ENCODE data around the gene PDE4B.
A peak's percentile ranks its signal among the peaks of the same experiment; 100 is the strongest.

PDE4B gene

DNA sequence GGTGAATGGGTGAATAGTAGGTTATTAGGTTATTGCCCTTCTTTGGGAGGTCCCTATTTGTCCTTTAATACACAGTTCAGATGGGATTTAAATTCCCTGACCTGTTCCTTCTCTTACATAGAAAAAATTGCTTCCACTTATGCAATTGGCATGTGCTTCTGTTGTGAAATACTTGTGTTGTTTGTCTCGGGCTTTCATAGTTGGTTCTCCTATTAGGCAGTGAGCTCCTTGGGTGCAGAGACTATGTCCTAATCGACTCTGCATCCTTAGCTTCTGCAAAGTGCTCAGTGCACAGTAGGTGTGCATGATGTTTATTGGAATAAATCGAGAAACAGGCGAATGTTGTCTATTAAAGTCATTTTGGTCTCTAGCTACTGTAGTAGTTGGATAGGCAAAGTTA is 1.3 kb upstream of the PDE4B start:
- Mint-ChIP-seq H3K4me1 (peaks cover 1 to 9% of the 10 kb centered on the region in 2 donors), H3K4me3 (no peak overlapping the region), H3K27ac (no peak overlapping the region), H3K36me3 (no peaks in the 10 kb centered on the region), H3K27me3 (peaks cover 41 to 47% of the 10 kb centered on the region in 2 donors), H3K9me3 (peaks cover 4 to 8% of the 10 kb centered on the region in 2 donors)
- ATAC-seq (replicated peaks) (no peak), DNase-seq (no peak)

- Mint-ChIP-seq H3K27ac (no peak overlapping the region), H3K4me1 (peaks cover 1 to 9% of the 10 kb centered on the region in 2 donors), H3K9me3 (peaks cover 4 to 8% of the 10 kb centered on the region in 2 donors), H3K36me3 (no peaks in the 10 kb centered on the region), H3K27me3 (peaks cover 41 to 52% of the 10 kb centered on the region in 2 donors), H3K4me3 (peak overlapping the region in 1 of 2 donors; percentile 70)
- DNase-seq = no peak
- no peak for ATAC-seq (replicated peaks)
These were observed 660 bp upstream of the PDE4B start for GRCh38 chr1:65791801-65792668.

GRCh38 chr1:65793359-65793732 is 651 bp downstream of the PDE4B start:
- Mint-ChIP-seq H3K27ac (no peak overlapping the region), H3K4me3 (peak overlapping the region in 1 of 2 donors; percentile 55), H3K27me3 (peaks cover 41 to 52% of the 10 kb centered on the region in 2 donors), H3K4me1 (peaks cover 1 to 9% of the 10 kb centered on the region in 2 donors), H3K36me3 (no peaks in the 10 kb centered on the region), H3K9me3 (peaks cover 4 to 5% of the 10 kb centered on the region in 2 donors)
- no peak for DNase-seq
- ATAC-seq (replicated peaks) = no peak

DNA sequence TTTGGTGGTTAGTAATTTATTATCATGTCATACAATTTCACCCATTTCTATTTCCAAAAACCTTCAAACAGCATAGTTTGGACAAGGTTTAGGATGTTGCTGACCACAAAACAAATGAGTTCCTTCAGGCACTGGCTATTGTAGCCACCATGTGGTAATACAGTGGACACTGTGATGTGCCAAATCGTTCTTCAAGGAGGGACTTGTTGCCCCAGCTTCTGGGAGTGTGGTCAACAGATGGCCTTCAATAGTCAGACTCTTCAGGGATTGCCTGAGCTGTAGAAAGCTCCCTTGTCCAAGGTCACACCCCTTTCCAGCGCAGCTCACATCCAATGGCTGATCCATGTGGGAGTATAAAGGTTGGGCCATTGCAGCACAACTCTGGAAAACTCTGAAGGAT is 2.6 kb downstream of the PDE4B start:
- ATAC-seq (replicated peaks) = no peak
- DNase-seq = no peak
- Mint-ChIP-seq H3K4me1 (peaks cover 1 to 9% of the 10 kb centered on the region in 2 donors), H3K27ac (no peak overlapping the region), H3K4me3 (no peak overlapping the region), H3K27me3 (peaks cover 41 to 52% of the 10 kb centered on the region in 2 donors), H3K9me3 (no peaks in the 10 kb centered on the region), H3K36me3 (no peaks in the 10 kb centered on the region)

- Mint-ChIP-seq H3K9me3 (no peaks in the 10 kb centered on the region), H3K4me3 (no peak overlapping the region), H3K4me1 (no peaks in the 10 kb centered on the region), H3K36me3 (no peaks in the 10 kb centered on the region), H3K27ac (no peak overlapping the region), H3K27me3 (peaks cover 14 to 19% of the 10 kb centered on the region in 2 donors)
- DNase-seq (no peak), ATAC-seq (replicated peaks) (no peak)
These were observed 6.9 kb downstream of the PDE4B start for GRCh38 chr1:65799601-65800000.

- peaks cover 5 to 9% of the 10 kb centered on the region in 2 donors for H3K27me3 Mint-ChIP-seq
- no peak for ATAC-seq (replicated peaks)
- no peak for DNase-seq
- H3K36me3 Mint-ChIP-seq = no peaks in the 10 kb centered on the region
- H3K9me3 Mint-ChIP-seq = peaks cover 0 to 2% of the 10 kb centered on the region in 2 donors
- H3K4me3 Mint-ChIP-seq = no peak overlapping the region
- no peak overlapping the region for H3K27ac Mint-ChIP-seq
- H3K4me1 Mint-ChIP-seq = no peaks in the 10 kb centered on the region
These were observed 11.9 kb downstream of the PDE4B start for GRCh38 chr1:65804584-65804983.

DNA sequence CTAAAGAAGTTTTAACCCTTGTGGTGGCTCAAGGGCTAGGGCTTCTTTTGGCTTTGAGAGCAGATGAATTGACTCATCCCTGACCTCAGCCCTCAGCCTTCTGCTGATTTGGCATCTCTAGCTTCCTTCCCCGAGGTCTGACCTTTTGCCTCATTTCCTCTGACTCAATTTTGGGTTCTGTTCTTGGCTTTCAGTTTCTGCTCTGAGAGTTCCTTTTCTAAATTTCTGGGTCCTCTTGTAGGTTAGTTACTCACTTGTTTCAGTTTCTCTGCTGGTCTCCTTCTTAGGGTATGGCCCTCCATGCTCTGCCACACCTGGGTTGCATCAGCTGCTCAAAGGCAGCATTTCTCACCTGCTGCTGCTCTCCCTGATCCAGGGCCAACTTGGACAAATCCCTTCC is 19.4 kb downstream of the PDE4B start:
- H3K36me3 Mint-ChIP-seq = no peaks in the 10 kb centered on the region
- H3K27ac Mint-ChIP-seq = no peak overlapping the region
- H3K9me3 Mint-ChIP-seq = peaks cover 0 to 2% of the 10 kb centered on the region in 2 donors
- peaks cover 5 to 9% of the 10 kb centered on the region in 2 donors for H3K27me3 Mint-ChIP-seq
- DNase-seq = peak; percentile 73
- peaks cover 0 to 2% of the 10 kb centered on the region in 2 donors for H3K4me1 Mint-ChIP-seq
- H3K4me3 Mint-ChIP-seq = no peak overlapping the region
- peak; percentile 99 for ATAC-seq (replicated peaks)

DNA sequence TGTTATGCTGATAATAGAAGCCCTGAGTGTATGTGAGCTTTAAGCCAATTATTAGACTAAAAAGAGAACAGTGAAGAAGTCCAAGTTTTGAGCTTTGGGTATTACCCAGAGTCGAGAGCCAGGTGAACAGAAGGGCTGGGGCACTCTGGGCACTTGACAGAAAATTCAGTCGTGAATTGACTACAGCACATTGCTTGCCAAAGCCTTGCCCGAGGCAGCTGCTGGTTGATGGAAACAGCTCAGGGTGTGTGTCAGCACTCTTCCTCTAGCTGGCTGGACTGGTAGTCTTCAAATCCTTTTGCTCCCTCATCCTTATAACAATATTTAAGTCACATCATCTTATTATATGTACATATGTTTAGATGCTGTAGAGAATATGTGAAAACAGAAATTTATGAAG is 21.3 kb downstream of the PDE4B start:
- no peak overlapping the region for H3K4me3 Mint-ChIP-seq
- no peak for ATAC-seq (replicated peaks)
- peaks cover 0 to under 1% of the 10 kb centered on the region in 2 donors for H3K27me3 Mint-ChIP-seq
- H3K36me3 Mint-ChIP-seq = no peaks in the 10 kb centered on the region
- no peak overlapping the region for H3K27ac Mint-ChIP-seq
- H3K4me1 Mint-ChIP-seq = peaks cover 0 to 2% of the 10 kb centered on the region in 2 donors
- DNase-seq = no peak
- H3K9me3 Mint-ChIP-seq = no peaks in the 10 kb centered on the region

DNA sequence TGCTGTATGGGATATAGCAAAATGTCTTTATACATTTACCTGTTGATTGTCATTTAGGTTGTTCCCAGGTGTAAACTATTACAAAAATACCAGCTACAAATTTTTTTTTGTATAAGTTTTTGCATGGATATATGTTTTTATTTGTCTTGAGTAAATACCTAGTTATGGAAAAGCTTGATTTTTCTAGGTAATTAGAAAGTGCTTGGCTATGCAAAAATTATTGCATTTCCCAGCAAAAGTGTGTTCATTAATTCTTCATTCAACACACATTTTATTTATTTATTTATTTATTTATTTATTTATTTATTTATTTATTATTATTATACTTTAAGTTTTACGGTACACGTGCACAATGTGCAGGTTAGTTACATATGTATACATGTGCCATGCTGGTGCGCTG is 22.1 kb downstream of the PDE4B start:
- H3K27me3 Mint-ChIP-seq = no peaks in the 10 kb centered on the region
- H3K9me3 Mint-ChIP-seq = no peaks in the 10 kb centered on the region
- H3K27ac Mint-ChIP-seq = no peak overlapping the region
- ATAC-seq (replicated peaks) (no peak), DNase-seq (no peak)
- peaks cover 0 to 2% of the 10 kb centered on the region in 2 donors for H3K4me1 Mint-ChIP-seq
- H3K4me3 Mint-ChIP-seq = no peak overlapping the region
- no peaks in the 10 kb centered on the region for H3K36me3 Mint-ChIP-seq

DNA sequence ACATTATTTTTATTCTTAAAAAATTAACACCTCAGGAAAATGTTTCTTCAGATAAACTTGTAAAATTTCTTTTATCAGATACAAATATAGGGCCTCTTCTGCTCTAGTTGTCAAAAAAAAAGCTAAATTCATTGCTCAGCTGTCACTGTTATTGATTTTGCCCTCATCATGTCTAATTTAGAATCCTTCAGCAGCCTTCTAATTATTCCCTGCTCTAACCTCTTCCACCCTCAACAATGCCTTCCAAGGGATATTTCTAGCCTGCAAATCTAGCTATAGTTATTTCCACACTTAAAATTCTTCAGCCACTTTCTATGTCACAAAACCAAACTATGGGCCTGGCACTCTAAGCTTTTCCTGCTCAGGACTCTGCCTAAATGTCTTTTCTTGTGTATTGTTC is 25.2 kb downstream of the PDE4B start:
- H3K4me1 Mint-ChIP-seq = no peaks in the 10 kb centered on the region
- H3K9me3 Mint-ChIP-seq = peaks cover 0 to under 1% of the 10 kb centered on the region in 2 donors
- no peak for ATAC-seq (replicated peaks)
- no peak overlapping the region for H3K4me3 Mint-ChIP-seq
- H3K27ac Mint-ChIP-seq = no peak overlapping the region
- H3K27me3 Mint-ChIP-seq = no peaks in the 10 kb centered on the region
- no peaks in the 10 kb centered on the region for H3K36me3 Mint-ChIP-seq
- DNase-seq = no peak

- Mint-ChIP-seq H3K36me3 (no peaks in the 10 kb centered on the region), H3K4me3 (no peak overlapping the region), H3K27me3 (peaks cover 0 to 3% of the 10 kb centered on the region in 2 donors), H3K27ac (no peak overlapping the region), H3K9me3 (peaks cover 2 to 3% of the 10 kb centered on the region in 2 donors), H3K4me1 (no peaks in the 10 kb centered on the region)
- no peak for DNase-seq
- no peak for ATAC-seq (replicated peaks)
These were observed 26.3 kb downstream of the PDE4B start for GRCh38 chr1:65818966-65819365.

- ATAC-seq (replicated peaks) (no peak), DNase-seq (no peak)
- Mint-ChIP-seq H3K4me3 (no peak overlapping the region), H3K36me3 (no peaks in the 10 kb centered on the region), H3K27me3 (peaks cover 0 to 7% of the 10 kb centered on the region in 2 donors), H3K4me1 (no peaks in the 10 kb centered on the region), H3K27ac (no peak overlapping the region), H3K9me3 (peaks cover 2 to 3% of the 10 kb centered on the region in 2 donors)
These were observed 28.3 kb downstream of the PDE4B start for GRCh38 chr1:65820983-65821382.

GRCh38 chr1:65821386-65821785 is 28.7 kb downstream of the PDE4B start:
- ATAC-seq (replicated peaks) = no peak
- no peak overlapping the region for H3K27ac Mint-ChIP-seq
- H3K4me1 Mint-ChIP-seq = no peaks in the 10 kb centered on the region

GRCh38 chr1:65824103-65824502 is 31.4 kb downstream of the PDE4B start:
- peaks cover 2 to 3% of the 10 kb centered on the region in 2 donors for H3K9me3 Mint-ChIP-seq
- no peaks in the 10 kb centered on the region for H3K4me1 Mint-ChIP-seq
- no peak overlapping the region for H3K4me3 Mint-ChIP-seq
- no peak for DNase-seq
- H3K27me3 Mint-ChIP-seq = peaks cover 0 to 7% of the 10 kb centered on the region in 2 donors
- no peak for ATAC-seq (replicated peaks)
- no peaks in the 10 kb centered on the region for H3K36me3 Mint-ChIP-seq
- no peak overlapping the region for H3K27ac Mint-ChIP-seq

More at GRCh38 chr1:65821386-65821785, 28.7 kb downstream of the PDE4B start:
- H3K27me3 Mint-ChIP-seq = peaks cover 0 to 7% of the 10 kb centered on the region in 2 donors
- H3K36me3 Mint-ChIP-seq = no peaks in the 10 kb centered on the region
- no peak overlapping the region for H3K4me3 Mint-ChIP-seq
- DNase-seq = no peak
- H3K9me3 Mint-ChIP-seq = peaks cover 2 to 3% of the 10 kb centered on the region in 2 donors

DNA sequence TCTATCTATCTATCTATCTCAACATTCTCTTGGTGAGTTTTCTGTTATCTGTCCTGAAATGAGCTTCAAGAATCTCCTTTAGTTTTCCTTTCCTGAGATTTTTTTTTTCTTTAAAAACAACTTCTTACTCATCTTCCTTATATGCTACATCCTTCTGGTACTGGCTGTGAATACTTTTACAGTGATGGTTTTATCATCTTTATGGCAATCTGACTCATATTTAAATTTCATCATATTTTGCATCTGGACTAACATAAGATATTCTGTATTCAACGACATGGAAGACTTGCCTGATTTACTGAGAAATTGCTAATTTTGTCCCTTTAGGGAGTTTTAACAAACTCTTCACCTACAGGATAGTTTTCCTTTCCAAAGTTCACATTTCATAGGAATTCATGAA is 33.0 kb downstream of the PDE4B start:
- Mint-ChIP-seq H3K9me3 (peaks cover 2 to 3% of the 10 kb centered on the region in 2 donors), H3K36me3 (no peaks in the 10 kb centered on the region), H3K27me3 (peaks cover 0 to 7% of the 10 kb centered on the region in 2 donors), H3K27ac (no peak overlapping the region), H3K4me3 (no peak overlapping the region), H3K4me1 (no peaks in the 10 kb centered on the region)
- ATAC-seq (replicated peaks) = no peak
- DNase-seq = no peak
